HG03060 (cell line): ENCODE measurements around the gene RIPK1.
A peak's percentile ranks its signal among the peaks of the same experiment; 100 is the strongest.

Source experiments
- ATAC-seq: cut with Tn5 transposase; IDR thresholded peaks from one replicate; pipeline ENCODE4 v1.9.1; 2021; ENCODE audit warnings: low read depth, moderate number of reproducible peaks; ENCODE audit not compliant: unreplicated experiment

Gene RIPK1

GRCh38 chr6:3159805-3160781, 91.8 kb downstream of the RIPK1 start:
- ATAC-seq: no peak

DNA sequence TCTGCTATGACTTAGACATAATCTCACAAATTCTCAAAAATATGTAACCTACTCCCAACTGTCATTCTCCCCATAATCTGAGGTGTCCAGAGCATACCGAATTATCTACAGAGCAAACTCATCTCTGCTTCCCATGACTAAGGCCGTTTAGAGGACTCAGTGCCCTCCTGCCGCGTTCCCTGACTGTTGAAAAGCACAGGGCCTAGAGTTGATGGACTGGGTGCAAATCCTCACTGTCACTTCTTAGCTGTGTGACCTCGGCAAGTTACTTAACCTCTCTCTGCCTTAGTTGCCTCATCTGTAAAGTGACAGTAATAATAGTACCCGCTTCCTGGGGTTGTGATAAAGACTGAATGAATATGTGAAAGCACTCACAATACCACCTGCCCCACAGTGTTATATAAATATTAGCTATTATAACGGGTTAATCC, 93.8 kb downstream of the RIPK1 start:
- ATAC-seq: no peak

GRCh38 chr6:3162565-3163247, 94.4 kb downstream of the RIPK1 start:
- peak; percentile 43 for ATAC-seq

DNA sequence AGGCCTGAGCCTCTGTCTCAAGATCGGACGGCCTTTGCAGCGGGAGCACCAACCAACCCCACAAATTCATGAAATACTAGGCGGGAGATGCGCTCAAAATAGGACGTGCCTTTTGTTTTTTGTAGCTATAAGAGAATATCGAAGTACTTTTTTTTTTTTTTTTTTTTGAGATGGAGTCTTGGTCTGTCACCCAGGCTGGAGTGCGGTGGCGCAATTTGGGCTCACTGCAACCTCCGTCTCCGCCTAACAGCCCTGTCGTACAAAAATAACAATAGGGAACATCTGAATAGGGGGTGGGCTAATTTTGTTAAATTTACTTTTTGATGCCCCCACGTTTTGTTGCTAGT, 94.9 kb downstream of the RIPK1 start:
- peak; percentile 36 for ATAC-seq

- ATAC-seq: no peak
Observed at GRCh38 chr6:3164388-3164787, 96.1 kb downstream of the RIPK1 start.
